NCI-H146 treated with DMSO at 0.1 percent for 48 hours (cell line): Measurements from ENCODE around the gene ARID3A.
"Not testable (repeated sequence)": the region's sequence is repeated elsewhere in the genome, so short reads cannot be mapped to it uniquely, and the experiment has no call there.

ENCODE experiments used
- DNase-seq: peaks from one replicate; lab custom pipeline; 2025; ENCODE audit not compliant: unreplicated experiment; lab: John Stamatoyannopoulos, UW

The ARID3A gene

DNA sequence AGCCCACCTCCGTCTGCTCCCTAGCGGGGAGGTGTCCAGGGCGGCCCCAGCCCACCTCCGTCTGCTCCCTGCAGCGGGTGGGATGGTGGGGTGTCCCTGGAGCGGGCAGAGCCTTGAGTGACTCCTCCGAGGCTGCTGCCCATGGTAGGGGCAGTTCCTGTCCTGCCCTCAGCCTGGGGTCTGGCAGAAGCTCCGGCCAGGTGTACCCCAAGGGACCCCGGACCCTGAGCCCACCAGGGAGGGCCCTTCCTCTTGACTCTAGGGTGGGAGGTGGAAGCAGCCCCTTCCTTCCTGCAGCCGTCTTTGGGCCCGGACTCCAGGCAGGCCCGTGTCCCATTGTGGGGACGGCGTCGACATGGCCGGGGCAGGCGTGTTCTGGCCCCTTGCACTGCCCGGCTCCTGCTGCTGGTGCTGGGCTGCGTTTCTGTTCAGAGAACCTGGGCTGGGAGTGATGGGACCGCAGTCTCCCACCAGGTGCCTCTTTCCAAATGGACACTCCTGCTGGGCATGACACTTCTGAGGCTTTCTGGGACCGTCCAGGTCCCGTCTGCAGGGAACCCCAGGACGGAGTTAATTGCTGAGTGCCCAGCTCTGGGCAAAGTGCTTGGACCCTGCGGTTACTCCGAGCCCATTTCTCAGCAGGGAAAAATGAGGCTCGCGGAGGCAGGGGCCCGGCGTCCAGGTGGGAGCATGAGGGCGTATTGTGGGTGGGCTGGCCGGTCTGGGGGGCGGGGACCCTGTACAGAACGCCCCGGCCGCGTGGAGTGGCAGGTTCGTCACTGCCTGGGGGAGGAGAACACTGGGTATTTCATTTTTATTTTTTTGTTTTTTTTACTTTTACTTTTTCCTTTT is 19.8 kb downstream of the ARID3A start:
- no peak for DNase-seq

GRCh38 chr19:947090-947706 is 21.4 kb downstream of the ARID3A start:
- DNase-seq = no peak

- no peak for DNase-seq
These were observed 22.1 kb downstream of the ARID3A start for GRCh38 chr19:947707-948539.

- DNase-seq = no peak
These were observed 23.1 kb downstream of the ARID3A start for GRCh38 chr19:948842-949496.

DNA sequence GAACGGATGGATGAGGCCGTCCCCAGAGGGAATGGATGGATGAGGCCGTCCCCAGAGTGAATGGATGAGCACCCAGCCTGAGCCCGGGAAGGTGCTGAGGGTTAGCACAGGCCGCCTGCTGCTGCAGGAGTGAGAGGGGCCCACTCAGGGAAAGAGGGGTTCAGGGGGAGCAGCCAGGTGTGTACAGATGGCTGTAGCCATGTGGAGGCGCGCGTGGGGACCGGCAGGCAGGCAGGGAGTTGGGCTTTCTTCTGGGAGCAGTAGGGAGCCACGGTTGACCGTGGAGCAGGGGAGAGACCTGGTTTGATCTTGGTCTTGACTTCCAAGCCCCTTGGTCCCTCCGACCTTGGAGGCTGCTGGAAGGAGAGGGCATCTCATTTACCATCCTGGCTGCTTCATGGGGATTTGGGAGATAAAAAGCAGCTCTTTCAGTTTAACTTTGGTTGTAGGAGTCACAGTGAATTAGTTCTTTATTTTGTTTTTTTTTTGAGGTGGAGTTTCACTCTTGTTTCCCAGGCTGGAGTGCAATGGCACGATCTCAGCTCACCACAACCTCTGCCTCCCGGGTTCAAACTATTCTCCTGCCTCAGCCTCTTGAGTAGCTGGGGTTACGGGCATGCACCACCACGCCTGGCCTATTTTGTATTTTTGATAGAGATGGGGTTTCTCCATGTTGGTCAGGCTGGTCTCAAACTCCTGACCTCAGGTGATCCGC is 24.7 kb downstream of the ARID3A start:
- DNase-seq = no peak

DNA sequence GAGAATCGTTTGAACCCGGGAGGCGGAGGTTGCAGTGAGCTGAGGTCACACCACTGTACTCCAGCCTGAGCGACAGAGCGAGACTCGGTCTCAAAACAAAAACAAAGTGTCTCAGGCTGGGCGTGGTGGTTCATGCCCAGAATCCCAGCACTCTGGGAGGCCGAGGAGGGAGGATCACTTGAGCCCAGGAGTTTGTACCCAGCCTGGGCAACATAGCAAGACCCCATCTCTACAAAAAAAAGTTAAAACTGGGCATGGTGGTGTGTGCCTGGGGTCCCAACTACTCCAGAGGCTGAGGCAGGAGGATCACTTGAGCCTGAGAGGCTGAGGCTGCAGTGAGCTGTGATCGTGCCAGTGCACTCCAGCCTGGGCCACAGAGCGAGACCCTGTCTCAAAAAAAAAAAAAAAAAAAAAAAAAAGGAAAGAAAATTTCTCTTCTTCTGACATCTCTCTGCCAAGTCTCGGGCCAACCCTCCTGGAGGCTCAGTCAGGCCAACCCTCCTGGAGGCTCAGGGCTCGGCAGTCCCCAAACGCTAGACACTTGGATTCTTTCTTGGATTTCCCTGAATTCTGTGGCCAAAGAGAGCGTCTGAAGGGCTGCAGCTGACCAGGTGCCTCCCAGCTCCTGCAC is 26.3 kb downstream of the ARID3A start:
- no peak for DNase-seq

GRCh38 chr19:952680-953444 is 27.0 kb downstream of the ARID3A start:
- no peak for DNase-seq

- no peak for DNase-seq
These were observed 27.8 kb downstream of the ARID3A start for GRCh38 chr19:953445-954271.

DNA sequence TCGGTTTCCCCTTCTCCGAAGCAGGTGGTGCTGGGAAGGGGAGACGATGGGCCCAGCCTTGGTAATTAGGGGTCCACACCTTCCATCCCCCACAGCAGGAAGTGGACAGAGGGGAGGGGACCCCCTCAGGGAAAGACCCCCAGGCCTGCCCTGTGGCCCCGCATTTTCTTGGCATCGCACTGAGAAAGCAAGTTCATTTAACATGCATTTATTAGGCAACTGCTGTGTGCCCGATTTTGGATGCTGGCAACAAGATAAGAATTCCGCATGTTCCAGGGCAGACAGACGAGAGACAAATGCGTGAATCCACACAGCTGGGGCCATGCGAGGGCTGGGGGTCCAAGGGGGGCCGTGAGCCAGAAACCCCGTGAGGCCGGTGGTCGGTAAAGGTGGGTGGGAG is 28.4 kb downstream of the ARID3A start:
- no peak for DNase-seq

GRCh38 chr19:954672-955494 is 29.0 kb downstream of the ARID3A start:
- no peak for DNase-seq

DNA sequence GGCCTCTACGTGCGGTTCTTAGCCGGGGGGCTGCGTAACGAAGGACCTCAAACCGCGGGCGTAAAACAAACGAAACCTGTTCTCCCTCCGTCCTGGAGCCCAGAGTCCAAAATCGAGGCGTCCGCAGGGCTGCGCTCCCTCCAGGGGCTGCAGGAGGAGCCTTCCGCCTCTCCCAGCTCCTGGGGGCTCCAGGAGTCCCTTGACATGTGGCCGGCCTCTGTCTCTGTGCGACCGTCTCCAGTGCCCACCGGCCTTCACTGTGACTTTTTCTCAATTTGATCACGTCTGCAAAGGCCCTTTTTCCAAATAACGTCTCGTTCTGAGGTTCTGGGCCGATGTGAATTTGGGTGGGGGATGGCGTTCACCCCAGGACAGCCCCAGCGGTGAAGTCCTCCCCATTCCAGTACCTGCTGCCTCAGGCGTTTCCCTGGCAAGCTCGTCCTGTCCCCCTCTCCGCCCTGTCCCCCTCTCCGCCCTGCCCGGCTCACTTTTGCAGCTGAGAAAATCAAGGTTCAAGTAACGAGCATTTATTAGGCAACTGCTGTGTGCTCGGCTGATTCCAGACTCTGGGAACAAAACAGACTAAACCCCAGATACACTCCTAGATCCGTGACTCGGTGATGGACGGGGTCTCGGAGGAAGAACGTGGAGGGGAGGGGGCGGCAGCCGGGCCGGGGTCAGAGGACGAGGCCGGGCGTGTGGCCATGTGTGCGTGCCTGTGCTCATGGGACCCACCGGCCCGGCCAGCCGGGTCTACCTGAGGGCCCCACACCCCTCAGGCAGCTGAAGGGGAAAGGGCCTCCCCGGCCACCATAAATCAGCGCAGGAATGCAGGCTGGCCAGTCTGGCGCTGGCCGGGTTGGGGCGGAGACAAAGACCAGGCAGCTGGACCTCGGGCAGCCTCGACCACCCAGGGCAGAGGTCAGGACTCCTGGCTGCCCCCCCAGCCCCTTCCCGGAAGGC is 30.2 kb downstream of the ARID3A start:
- no peak for DNase-seq

- no peak for DNase-seq
These were observed 31.1 kb downstream of the ARID3A start for GRCh38 chr19:956766-957440.

DNA sequence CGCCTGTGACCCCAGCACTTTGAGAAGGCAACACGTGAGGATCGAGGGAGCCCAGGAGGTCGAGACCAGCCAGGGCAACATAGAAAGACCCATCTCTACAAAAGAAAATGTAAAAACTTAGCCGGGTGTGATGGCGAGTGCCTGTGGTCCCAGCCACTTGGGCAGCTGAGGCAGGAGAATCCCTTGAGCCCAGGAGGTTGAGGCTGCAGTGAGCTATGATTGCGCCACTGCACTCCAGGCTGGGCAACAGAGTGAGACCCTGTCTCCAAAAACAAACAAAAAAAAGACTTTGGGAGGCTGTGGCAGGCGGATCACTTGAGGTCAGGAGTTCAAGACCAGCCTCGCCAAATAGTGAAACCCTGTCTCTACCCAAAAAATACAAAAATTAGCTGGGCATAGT is 31.7 kb downstream of the ARID3A start:
- DNase-seq = not testable (repeated sequence)

GRCh38 chr19:958967-959855 is 33.4 kb downstream of the ARID3A start:
- no peak for DNase-seq

GRCh38 chr19:960020-960419 is 34.2 kb downstream of the ARID3A start:
- no peak for DNase-seq
